Panc1 (cell line): ENCODE data around the gene TMEM141.

Experiments used
- POLR2AphosphoS5 ChIP-seq: IDR thresholded peaks from 2 replicates; pipeline ENCODE4 v1.6.1; 2012; ENCODE audit warnings: mild to moderate bottlenecking, low read depth, low read length, moderate library complexity
- TF ChIP-seq, protein P1 (sequence below): fragments of 450-650 bp; IDR thresholded peaks from 2 replicates; pipeline ENCODE4 v1.5.1; 2017; ENCODE audit warnings: mild to moderate bottlenecking

DNA sequence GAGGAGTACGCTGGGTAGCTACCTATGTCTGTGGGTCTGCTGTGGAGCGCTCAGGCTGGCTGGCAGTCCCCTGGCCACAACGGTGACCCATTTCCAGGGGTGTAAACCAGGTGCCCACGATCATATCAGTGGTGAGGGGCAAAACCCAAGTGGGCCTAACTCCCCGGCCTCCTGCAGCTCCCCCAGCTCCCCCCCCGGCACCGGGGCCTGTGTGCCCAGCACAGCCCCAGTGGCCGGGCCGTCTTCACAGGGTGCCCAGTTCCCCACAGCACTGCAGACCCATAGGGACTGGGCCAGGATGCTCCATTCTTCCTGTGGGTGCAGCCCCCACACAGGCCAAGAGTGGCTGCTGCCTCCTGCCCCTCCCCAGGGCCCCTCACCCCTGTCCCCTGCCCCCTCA lies 32.1 kb upstream of the TMEM141 start:
- TF ChIP-seq POLR2AphosphoS5 = no peak
- TF ChIP-seq, protein P1, sequence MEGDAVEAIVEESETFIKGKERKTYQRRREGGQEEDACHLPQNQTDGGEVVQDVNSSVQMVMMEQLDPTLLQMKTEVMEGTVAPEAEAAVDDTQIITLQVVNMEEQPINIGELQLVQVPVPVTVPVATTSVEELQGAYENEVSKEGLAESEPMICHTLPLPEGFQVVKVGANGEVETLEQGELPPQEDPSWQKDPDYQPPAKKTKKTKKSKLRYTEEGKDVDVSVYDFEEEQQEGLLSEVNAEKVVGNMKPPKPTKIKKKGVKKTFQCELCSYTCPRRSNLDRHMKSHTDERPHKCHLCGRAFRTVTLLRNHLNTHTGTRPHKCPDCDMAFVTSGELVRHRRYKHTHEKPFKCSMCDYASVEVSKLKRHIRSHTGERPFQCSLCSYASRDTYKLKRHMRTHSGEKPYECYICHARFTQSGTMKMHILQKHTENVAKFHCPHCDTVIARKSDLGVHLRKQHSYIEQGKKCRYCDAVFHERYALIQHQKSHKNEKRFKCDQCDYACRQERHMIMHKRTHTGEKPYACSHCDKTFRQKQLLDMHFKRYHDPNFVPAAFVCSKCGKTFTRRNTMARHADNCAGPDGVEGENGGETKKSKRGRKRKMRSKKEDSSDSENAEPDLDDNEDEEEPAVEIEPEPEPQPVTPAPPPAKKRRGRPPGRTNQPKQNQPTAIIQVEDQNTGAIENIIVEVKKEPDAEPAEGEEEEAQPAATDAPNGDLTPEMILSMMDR = no peak
